Memory B cell (primary cell): ENCODE data around the gene CENPP.

Experiments
- ATAC-seq: fragments of 150-1000 bp; cut with Tn5 transposase; 2 replicates; pipeline ENCODE4 v1.10.0; 2021; ENCODE audit warnings: low read depth, mild to moderate bottlenecking, moderate library complexity
- DNase-seq, 2 donors: peaks; one replicate each; pipeline ENCODE4 v3.0.0; 2022; ENCODE audit warnings: low spot score in 2 of 2
- H3K27ac Mint-ChIP-seq: one replicate; pipeline ENCODE4 v1.8.0; 2022; ENCODE audit warnings: mild to moderate bottlenecking, moderate library complexity, mixed read lengths
- H3K27me3 Mint-ChIP-seq: one replicate; pipeline ENCODE4 v1.8.0; 2022; ENCODE audit warnings: mixed read lengths
- H3K36me3 Mint-ChIP-seq: one replicate; pipeline ENCODE4 v1.8.0; 2022; ENCODE audit warnings: mild to moderate bottlenecking, mixed read lengths
- H3K4me1 Mint-ChIP-seq: one replicate; pipeline ENCODE4 v1.8.0; 2022; ENCODE audit warnings: mixed read lengths
- H3K4me3 Mint-ChIP-seq: one replicate; pipeline ENCODE4 v1.8.0; 2022; ENCODE audit warnings: mild to moderate bottlenecking, moderate library complexity, mixed read lengths
- H3K9me3 Mint-ChIP-seq: one replicate; pipeline ENCODE4 v1.8.0; 2022; ENCODE audit warnings: mixed read lengths

The CENPP gene

GRCh38 chr9:92631452-92632343 lies 305.9 kb downstream of the CENPP start:
- H3K27me3 Mint-ChIP-seq, result no peaks in the 10 kb centered on the region
- no peak overlapping the region for H3K27ac Mint-ChIP-seq
- no peak overlapping the region for H3K4me3 Mint-ChIP-seq
- DNase-seq, result no peak
- peaks cover 36% of the 10 kb centered on the region for H3K36me3 Mint-ChIP-seq
- no peaks in the 10 kb centered on the region for H3K9me3 Mint-ChIP-seq
- ATAC-seq, result no peak
- H3K4me1 Mint-ChIP-seq, result no peaks in the 10 kb centered on the region

- H3K27ac Mint-ChIP-seq, result no peak overlapping the region
- ATAC-seq (no peak), DNase-seq (no peak)
- H3K9me3 Mint-ChIP-seq, result no peaks in the 10 kb centered on the region
- peaks cover 31% of the 10 kb centered on the region for H3K36me3 Mint-ChIP-seq
- H3K27me3 Mint-ChIP-seq, result no peaks in the 10 kb centered on the region
- H3K4me1 Mint-ChIP-seq, result no peaks in the 10 kb centered on the region
- no peak overlapping the region for H3K4me3 Mint-ChIP-seq
Observed at GRCh38 chr9:92632641-92633040, 306.9 kb downstream of the CENPP start.

GRCh38 chr9:92633614-92634278 lies 308.0 kb downstream of the CENPP start:
- Mint-ChIP-seq H3K9me3 (no peaks in the 10 kb centered on the region), H3K36me3 (peaks cover 34% of the 10 kb centered on the region), H3K4me3 (no peak overlapping the region), H3K27me3 (no peaks in the 10 kb centered on the region), H3K27ac (no peak overlapping the region), H3K4me1 (no peaks in the 10 kb centered on the region)
- DNase-seq (no peak), ATAC-seq (no peak)

- H3K9me3 Mint-ChIP-seq, result no peaks in the 10 kb centered on the region
- peaks cover 26% of the 10 kb centered on the region for H3K36me3 Mint-ChIP-seq
- ATAC-seq (peak; percentile 85), DNase-seq (peak; percentile 56 to 64)
- H3K4me3 Mint-ChIP-seq, result no peak overlapping the region
- no peaks in the 10 kb centered on the region for H3K27me3 Mint-ChIP-seq
- no peak overlapping the region for H3K27ac Mint-ChIP-seq
- no peaks in the 10 kb centered on the region for H3K4me1 Mint-ChIP-seq
Observed at GRCh38 chr9:92634712-92635605, 309.2 kb downstream of the CENPP start.

- DNase-seq, result no peak
- Mint-ChIP-seq H3K36me3 (peaks cover 20% of the 10 kb centered on the region), H3K4me3 (no peak overlapping the region), H3K27ac (no peak overlapping the region), H3K9me3 (no peaks in the 10 kb centered on the region), H3K27me3 (no peaks in the 10 kb centered on the region), H3K4me1 (no peaks in the 10 kb centered on the region)
- no peak for ATAC-seq
Observed at GRCh38 chr9:92635760-92636159, 310.0 kb downstream of the CENPP start.

GRCh38 chr9:92636627-92637026 lies 310.9 kb downstream of the CENPP start:
- no peak for DNase-seq
- Mint-ChIP-seq H3K4me1 (no peaks in the 10 kb centered on the region), H3K36me3 (peaks cover 26% of the 10 kb centered on the region), H3K9me3 (no peaks in the 10 kb centered on the region), H3K4me3 (no peak overlapping the region), H3K27me3 (no peaks in the 10 kb centered on the region), H3K27ac (no peak overlapping the region)
- ATAC-seq, result no peak

GRCh38 chr9:92637326-92637725 lies 311.6 kb downstream of the CENPP start:
- peaks cover 25% of the 10 kb centered on the region for H3K36me3 Mint-ChIP-seq
- H3K4me1 Mint-ChIP-seq, result no peaks in the 10 kb centered on the region
- no peaks in the 10 kb centered on the region for H3K27me3 Mint-ChIP-seq
- DNase-seq, result no peak
- H3K4me3 Mint-ChIP-seq, result no peak overlapping the region
- H3K27ac Mint-ChIP-seq, result no peak overlapping the region
- ATAC-seq, result no peak
- H3K9me3 Mint-ChIP-seq, result no peaks in the 10 kb centered on the region

GRCh38 chr9:92637886-92638620 lies 312.3 kb downstream of the CENPP start:
- no peak for DNase-seq
- Mint-ChIP-seq H3K27me3 (no peaks in the 10 kb centered on the region), H3K27ac (no peak overlapping the region), H3K4me3 (no peak overlapping the region), H3K4me1 (no peaks in the 10 kb centered on the region), H3K9me3 (no peaks in the 10 kb centered on the region), H3K36me3 (peaks cover 22% of the 10 kb centered on the region)
- no peak for ATAC-seq

GRCh38 chr9:92638621-92639101 lies 312.9 kb downstream of the CENPP start:
- Mint-ChIP-seq H3K9me3 (no peaks in the 10 kb centered on the region), H3K36me3 (peaks cover 22% of the 10 kb centered on the region), H3K27me3 (no peaks in the 10 kb centered on the region), H3K4me1 (no peaks in the 10 kb centered on the region), H3K27ac (no peak overlapping the region), H3K4me3 (no peak overlapping the region)
- DNase-seq (no peak), ATAC-seq (no peak)

GRCh38 chr9:92639124-92639523 lies 313.4 kb downstream of the CENPP start:
- DNase-seq, result no peak
- Mint-ChIP-seq H3K36me3 (peaks cover 25% of the 10 kb centered on the region), H3K9me3 (no peaks in the 10 kb centered on the region), H3K4me3 (no peak overlapping the region), H3K4me1 (no peaks in the 10 kb centered on the region), H3K27me3 (no peaks in the 10 kb centered on the region), H3K27ac (no peak overlapping the region)
- no peak for ATAC-seq

GRCh38 chr9:92639791-92640271 lies 314.1 kb downstream of the CENPP start:
- Mint-ChIP-seq H3K27me3 (no peaks in the 10 kb centered on the region), H3K9me3 (no peaks in the 10 kb centered on the region), H3K36me3 (peaks cover 26% of the 10 kb centered on the region), H3K4me3 (no peak overlapping the region), H3K27ac (no peak overlapping the region), H3K4me1 (no peaks in the 10 kb centered on the region)
- ATAC-seq, result no peak
- DNase-seq, result no peak

GRCh38 chr9:92640398-92641091 lies 314.8 kb downstream of the CENPP start:
- no peak overlapping the region for H3K4me3 Mint-ChIP-seq
- H3K9me3 Mint-ChIP-seq, result peaks cover 2% of the 10 kb centered on the region
- H3K36me3 Mint-ChIP-seq, result peaks cover 32% of the 10 kb centered on the region
- DNase-seq, result no peak
- no peaks in the 10 kb centered on the region for H3K4me1 Mint-ChIP-seq
- ATAC-seq, result no peak
- H3K27me3 Mint-ChIP-seq, result no peaks in the 10 kb centered on the region
- H3K27ac Mint-ChIP-seq, result no peak overlapping the region
